Measurements from ENCODE around the gene CAPN5.

The CAPN5 gene

GRCh38 chr11:77120571-77120970 is 53.8 kb downstream of the CAPN5 start:
- H3K4me1 ChIP-seq (ENCODE audit: insufficient read depth, low read length, poor library complexity, severe bottlenecking) = peaks cover 20% of the 10 kb centered on the region
- no peaks in the 10 kb centered on the region for H3K79me2 ChIP-seq (ENCODE audit: insufficient read depth, low read length)
- no peak overlapping the region for H3K9ac ChIP-seq (ENCODE audit: low read depth, low read length, poor library complexity, severe bottlenecking)
- H4K20me1 ChIP-seq (ENCODE audit: insufficient read depth, low read length, poor library complexity, severe bottlenecking) = no peaks in the 10 kb centered on the region
- H2AFZ ChIP-seq (ENCODE audit: low read length) = no peak overlapping the region
- peak overlapping the region; percentile 27 for H3K4me3 ChIP-seq (ENCODE audit: low read length, poor library complexity, severe bottlenecking)
- H3K36me3 ChIP-seq (ENCODE audit: insufficient read depth, low read length) = peaks cover 7% of the 10 kb centered on the region; the same call in 1 of the 2 replicates
- TF ChIP-seq, protein P1, sequence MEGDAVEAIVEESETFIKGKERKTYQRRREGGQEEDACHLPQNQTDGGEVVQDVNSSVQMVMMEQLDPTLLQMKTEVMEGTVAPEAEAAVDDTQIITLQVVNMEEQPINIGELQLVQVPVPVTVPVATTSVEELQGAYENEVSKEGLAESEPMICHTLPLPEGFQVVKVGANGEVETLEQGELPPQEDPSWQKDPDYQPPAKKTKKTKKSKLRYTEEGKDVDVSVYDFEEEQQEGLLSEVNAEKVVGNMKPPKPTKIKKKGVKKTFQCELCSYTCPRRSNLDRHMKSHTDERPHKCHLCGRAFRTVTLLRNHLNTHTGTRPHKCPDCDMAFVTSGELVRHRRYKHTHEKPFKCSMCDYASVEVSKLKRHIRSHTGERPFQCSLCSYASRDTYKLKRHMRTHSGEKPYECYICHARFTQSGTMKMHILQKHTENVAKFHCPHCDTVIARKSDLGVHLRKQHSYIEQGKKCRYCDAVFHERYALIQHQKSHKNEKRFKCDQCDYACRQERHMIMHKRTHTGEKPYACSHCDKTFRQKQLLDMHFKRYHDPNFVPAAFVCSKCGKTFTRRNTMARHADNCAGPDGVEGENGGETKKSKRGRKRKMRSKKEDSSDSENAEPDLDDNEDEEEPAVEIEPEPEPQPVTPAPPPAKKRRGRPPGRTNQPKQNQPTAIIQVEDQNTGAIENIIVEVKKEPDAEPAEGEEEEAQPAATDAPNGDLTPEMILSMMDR (conservative IDR thresholded peaks at IDR 0.05; ENCODE audit: low read length) = no peak
- TF ChIP-seq EZH2phosphoT487 (IDR thresholded peaks at IDR 0.05; ENCODE audit: borderline replicate concordance) = no peak
- H3K4me2 ChIP-seq (ENCODE audit: low read depth, low read length, poor library complexity, severe bottlenecking) = peak overlapping the region; percentile 55
- H3F3A ChIP-seq (ENCODE audit: low read depth) = no peaks in the 10 kb centered on the region
- no peaks in the 10 kb centered on the region for H3K9me2 ChIP-seq (replicated peaks; ENCODE audit: low read depth, low read length)
- H3K9me3 ChIP-seq (ENCODE audit: insufficient read depth, low read depth, low read length) = no peaks in the 10 kb centered on the region
- no peaks in the 10 kb centered on the region for H3K27me3 ChIP-seq (ENCODE audit: insufficient read depth, low read length, poor library complexity, severe bottlenecking)

DNA sequence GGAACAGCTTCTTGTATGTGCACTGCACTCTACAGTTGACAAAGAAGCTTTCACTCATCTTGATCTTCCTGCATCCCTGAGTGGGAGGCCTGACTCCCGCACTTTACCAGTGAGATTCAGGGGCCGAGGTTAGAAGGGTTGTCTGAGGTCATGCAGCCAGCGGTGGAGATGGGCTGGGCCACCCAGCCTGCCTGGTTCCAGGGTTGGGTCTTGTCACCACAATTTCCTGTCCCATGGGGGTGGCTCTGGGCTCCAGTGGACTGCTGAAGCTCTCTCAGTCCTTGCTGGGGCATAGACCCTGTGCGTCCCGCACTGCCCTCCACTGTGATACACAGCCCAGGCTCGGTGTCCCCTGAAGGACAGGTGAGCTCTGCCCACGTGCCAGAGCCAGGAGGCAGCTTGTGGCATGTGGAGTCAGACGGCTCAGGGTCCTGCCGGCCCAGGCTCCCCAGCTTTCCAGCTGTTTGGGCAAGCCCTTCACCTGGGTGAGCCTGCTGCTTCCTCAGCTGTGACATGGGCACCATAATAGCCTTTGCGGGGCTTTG is 54.4 kb downstream of the CAPN5 start:
- no peaks in the 10 kb centered on the region for H3K79me2 ChIP-seq (ENCODE audit: insufficient read depth, low read length)
- no peaks in the 10 kb centered on the region for H3F3A ChIP-seq (ENCODE audit: low read depth)
- H3K27me3 ChIP-seq (ENCODE audit: insufficient read depth, low read length, poor library complexity, severe bottlenecking) = no peaks in the 10 kb centered on the region
- no peaks in the 10 kb centered on the region for H3K9me2 ChIP-seq (replicated peaks; ENCODE audit: low read depth, low read length)
- no peak overlapping the region for H3K9ac ChIP-seq (ENCODE audit: low read depth, low read length, poor library complexity, severe bottlenecking)
- H3K4me1 ChIP-seq (ENCODE audit: insufficient read depth, low read length, poor library complexity, severe bottlenecking) = peaks cover 20% of the 10 kb centered on the region
- H3K36me3 ChIP-seq (ENCODE audit: insufficient read depth, low read length) = peaks cover 7% of the 10 kb centered on the region; the same call in 1 of the 2 replicates
- no peak overlapping the region for H2AFZ ChIP-seq (ENCODE audit: low read length)
- H3K4me3 ChIP-seq (ENCODE audit: low read length, poor library complexity, severe bottlenecking) = peak overlapping the region; percentile 27
- no peaks in the 10 kb centered on the region for H4K20me1 ChIP-seq (ENCODE audit: insufficient read depth, low read length, poor library complexity, severe bottlenecking)
- TF ChIP-seq EZH2phosphoT487 (IDR thresholded peaks at IDR 0.05; ENCODE audit: borderline replicate concordance) = no peak
- TF ChIP-seq, protein P1 (conservative IDR thresholded peaks at IDR 0.05; ENCODE audit: low read length) = no peak; the same call in 1 of the 2 replicates
- peak overlapping the region; percentile 55 for H3K4me2 ChIP-seq (ENCODE audit: low read depth, low read length, poor library complexity, severe bottlenecking)
- H3K9me3 ChIP-seq (ENCODE audit: insufficient read depth, low read depth, low read length) = no peaks in the 10 kb centered on the region

DNA sequence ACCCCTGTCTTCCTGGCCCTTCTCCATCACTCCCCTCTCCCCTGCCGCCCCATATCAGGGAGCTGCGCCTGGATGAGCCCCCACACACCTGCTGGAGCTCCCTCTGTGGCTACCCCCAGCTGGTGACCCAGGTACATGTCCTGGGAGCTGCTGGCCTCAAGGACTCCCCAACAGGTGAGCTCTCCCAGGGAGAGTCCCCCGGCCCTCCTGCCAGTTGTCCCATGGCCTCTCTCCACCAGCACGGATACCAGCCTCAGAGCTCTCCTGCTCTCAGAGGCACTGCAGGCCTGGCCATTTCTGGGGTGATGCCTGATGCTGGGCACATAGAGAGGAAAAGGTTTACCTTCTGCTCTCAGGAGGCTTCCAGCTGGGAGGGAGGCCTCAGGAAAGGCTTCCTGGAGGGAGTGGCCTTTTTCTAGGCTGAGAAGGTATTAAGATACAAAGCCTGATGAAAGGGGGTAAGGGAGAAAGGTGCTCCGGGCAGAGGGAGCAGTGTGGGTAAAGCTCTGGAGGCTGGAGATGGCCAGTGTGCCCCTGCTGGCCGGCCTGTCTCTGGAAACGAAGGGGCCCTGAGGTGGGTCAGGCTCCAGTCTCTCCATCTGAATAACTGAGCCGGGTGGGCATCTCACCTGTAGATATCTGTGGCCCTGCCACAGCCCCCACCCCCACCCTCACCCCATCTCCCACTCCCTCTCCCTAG is 55.3 kb downstream of the CAPN5 start:
- TF ChIP-seq, protein P1 (conservative IDR thresholded peaks at IDR 0.05; ENCODE audit: low read length) = no peak
- TF ChIP-seq EZH2phosphoT487 (IDR thresholded peaks at IDR 0.05; ENCODE audit: borderline replicate concordance) = no peak
- peaks cover 7% of the 10 kb centered on the region; the same call in 1 of the 2 replicates for H3K36me3 ChIP-seq (ENCODE audit: insufficient read depth, low read length)
- no peak overlapping the region for H3K9ac ChIP-seq (ENCODE audit: low read depth, low read length, poor library complexity, severe bottlenecking)
- H3K9me3 ChIP-seq (ENCODE audit: insufficient read depth, low read depth, low read length) = no peaks in the 10 kb centered on the region
- H4K20me1 ChIP-seq (ENCODE audit: insufficient read depth, low read length, poor library complexity, severe bottlenecking) = no peaks in the 10 kb centered on the region
- no peak overlapping the region for H3K4me3 ChIP-seq (ENCODE audit: low read length, poor library complexity, severe bottlenecking)
- no peaks in the 10 kb centered on the region for H3K9me2 ChIP-seq (replicated peaks; ENCODE audit: low read depth, low read length)
- no peak overlapping the region for H2AFZ ChIP-seq (ENCODE audit: low read length)
- H3K27me3 ChIP-seq (ENCODE audit: insufficient read depth, low read length, poor library complexity, severe bottlenecking) = no peaks in the 10 kb centered on the region
- peaks cover 20% of the 10 kb centered on the region for H3K4me1 ChIP-seq (ENCODE audit: insufficient read depth, low read length, poor library complexity, severe bottlenecking)
- H3K4me2 ChIP-seq (ENCODE audit: low read depth, low read length, poor library complexity, severe bottlenecking) = peak overlapping the region; percentile 55
- no peaks in the 10 kb centered on the region for H3K79me2 ChIP-seq (ENCODE audit: insufficient read depth, low read length)
- no peaks in the 10 kb centered on the region for H3F3A ChIP-seq (ENCODE audit: low read depth)
